ENCODE results near the gene GPR35.

GPR35 gene

DNA sequence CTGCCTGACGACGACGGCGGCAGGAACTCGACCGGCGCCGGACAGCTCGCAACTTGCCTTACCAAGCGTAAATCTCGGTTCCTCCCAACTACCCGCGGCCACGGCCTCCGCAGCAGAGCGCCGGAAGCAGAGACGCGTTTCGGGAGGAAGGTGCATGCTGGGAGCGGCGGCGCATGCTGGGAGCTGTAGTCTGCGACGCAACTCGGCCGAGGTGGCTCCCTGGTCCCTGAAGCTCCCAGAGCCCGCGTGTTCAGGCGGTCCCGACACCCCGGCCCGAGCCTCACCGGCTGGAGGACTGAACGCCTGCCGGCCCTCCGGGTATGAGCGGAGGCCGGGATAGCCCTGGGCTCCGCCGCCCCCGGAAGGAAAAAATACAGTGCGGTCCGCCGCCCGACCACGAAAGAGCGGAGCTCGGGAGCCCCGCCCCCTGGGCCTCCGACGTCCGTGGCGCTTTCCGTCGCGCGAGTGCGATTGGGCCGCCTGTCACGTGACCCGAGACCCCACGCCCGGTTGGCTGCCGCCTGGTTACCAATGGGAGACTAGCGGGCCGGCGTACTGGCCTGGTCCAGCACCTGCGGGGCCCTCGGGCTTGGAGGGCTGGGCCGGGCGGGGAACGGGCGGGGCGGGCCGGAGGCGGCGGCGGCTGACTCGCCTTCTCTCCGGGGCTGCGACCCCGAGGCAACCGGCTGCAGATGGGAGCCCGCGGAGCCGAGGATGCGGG lies 38.9 kb upstream of the GPR35 start, which contains the start of gene CAPN10:
Gene CAPN10, plus strand, starts transcription at position 537 of the 721 bp plus-strand sequence. Its CDS starts 178 bp downstream, at position 715.
- Histone ChIP-seq H3K36me3 (peaks cover 23 to 50% (median 40%) of the 10 kb centered on the region in 11 experiments), H3K4me2 (peak within 1 kb of the TSS; percentile 95 to 100 (median 99)), H3K4me3 (peak within 1 kb of the TSS; percentile 76 to 95 (median 88)), H3K9ac (peak within 1 kb of the TSS; percentile 91 to 99 (median 96)), H4K20me1 (peaks cover 41 to 56% (median 44%) of the 10 kb centered on the region in 11 experiments; a peak in 21 of 22 replicates), H3K27me3 (no peaks in the 10 kb centered on the region), H3K4me1 (peaks cover 55 to 66% (median 60%) of the 10 kb centered on the region in 10 experiments), H3K27ac (peak within 1 kb of the TSS; percentile 88 to 100 (median 96)), H3K9me3 (replicated peaks in 1 of 11) (peaks cover 0 to 10% (median 4%) of the 10 kb centered on the region in 11 experiments; a peak in 13 of 22 replicates)
- TF ChIP-seq Cebpa-rat (IDR thresholded peaks at IDR 0.05), result no peak

DNA sequence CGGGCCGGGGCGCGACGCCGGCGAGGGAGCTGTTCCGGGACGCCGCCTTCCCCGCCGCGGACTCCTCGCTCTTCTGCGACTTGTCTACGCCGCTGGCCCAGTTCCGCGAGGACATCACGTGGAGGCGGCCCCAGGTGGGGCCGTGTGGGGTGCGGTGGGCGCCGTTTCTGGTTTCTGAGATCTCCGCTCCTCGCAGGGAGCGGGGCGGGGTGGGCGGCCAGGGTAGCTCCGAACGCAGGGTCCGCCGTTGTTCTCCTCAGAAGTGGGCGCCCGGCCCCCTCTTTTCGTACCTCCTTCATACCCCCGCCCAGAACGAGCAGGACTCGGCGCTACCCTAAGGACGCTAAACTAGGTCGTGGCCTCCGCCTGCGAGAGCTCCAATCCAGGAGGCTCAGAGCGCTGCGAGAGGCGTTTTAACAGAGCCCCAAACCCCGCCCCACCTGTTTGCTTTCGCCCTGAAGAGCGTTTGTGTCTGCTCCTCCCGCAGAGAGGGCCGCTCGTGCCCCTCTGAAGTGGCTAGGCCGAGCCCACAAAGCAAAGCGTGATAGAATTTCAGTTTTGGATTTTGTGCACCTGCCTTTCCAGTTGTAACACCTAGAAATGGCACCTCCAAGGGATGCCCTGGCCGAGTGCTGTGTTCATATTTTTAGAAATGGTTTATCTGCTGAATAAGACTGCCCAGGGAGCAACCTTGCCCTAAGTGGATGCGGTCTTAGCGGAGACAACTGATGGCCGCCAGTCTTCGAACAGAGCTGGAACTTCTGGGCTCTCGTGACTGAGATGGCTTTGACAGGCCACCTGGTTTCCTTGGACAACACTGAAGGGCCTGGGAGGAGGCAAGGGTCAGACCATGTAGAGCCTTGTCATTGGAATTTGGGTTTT lies 38.1 kb upstream of the GPR35 start:
- peaks cover 0 to 2% (median 0%) of the 10 kb centered on the region in 11 experiments; a peak in 1 of 22 replicates for H3K9me3 ChIP-seq (replicated peaks in 1 of 11)
- peak overlapping the region; percentile 91 to 99 (median 96) for H3K9ac ChIP-seq
- no peaks in the 10 kb centered on the region for H3K27me3 ChIP-seq
- peak overlapping the region; percentile 93 to 100 (median 98) for H3K4me2 ChIP-seq
- peak overlapping the region; percentile 76 to 95 (median 88) for H3K4me3 ChIP-seq
- peaks cover 49 to 64% (median 52%) of the 10 kb centered on the region in 11 experiments; a peak in 21 of 22 replicates for H4K20me1 ChIP-seq
- H3K4me1 ChIP-seq, result peaks cover 50 to 59% (median 55%) of the 10 kb centered on the region in 10 experiments
- H3K27ac ChIP-seq, result peak overlapping the region; percentile 4 to 100 (median 96); a peak in 21 of 22 replicates
- peaks cover 31 to 51% (median 40%) of the 10 kb centered on the region in 11 experiments for H3K36me3 ChIP-seq
- TF ChIP-seq Cebpa-rat (IDR thresholded peaks at IDR 0.05), result no peak

DNA sequence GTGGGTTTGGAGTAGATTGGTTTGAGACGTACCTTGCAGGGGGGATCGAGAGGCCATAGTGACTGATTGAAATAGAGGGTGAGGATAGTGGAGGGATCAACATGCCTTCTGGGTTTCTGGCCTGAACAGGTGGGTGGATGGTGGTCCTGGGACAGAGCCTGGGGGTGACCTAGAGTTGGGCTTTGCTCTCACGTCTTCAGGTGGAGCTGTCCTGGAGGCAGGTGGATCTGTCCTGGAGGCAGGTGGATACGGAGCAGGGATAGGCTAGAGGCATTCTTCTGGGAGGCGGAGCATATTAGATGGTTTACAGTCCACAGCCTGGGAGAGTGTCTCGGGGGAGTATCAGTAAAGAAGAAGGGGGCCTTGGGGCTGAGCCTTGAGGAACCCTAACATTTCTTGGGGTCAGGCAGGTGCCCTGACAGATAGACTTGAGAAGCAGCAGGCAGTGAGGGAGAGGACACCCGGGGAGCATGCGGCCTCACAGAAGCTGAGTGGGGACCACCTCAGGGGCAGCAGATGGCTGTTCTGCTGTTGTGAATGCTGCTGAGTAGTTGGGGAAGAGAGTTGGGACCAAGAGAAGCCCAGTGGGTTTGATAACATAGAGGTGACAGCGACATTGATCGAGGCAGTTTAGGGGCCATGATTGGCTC lies 37.1 kb upstream of the GPR35 start:
- H3K4me2 ChIP-seq, result peak overlapping the region; percentile 93 to 100 (median 98)
- no peaks in the 10 kb centered on the region for H3K27me3 ChIP-seq
- no peaks in the 10 kb centered on the region; a peak in 1 of 22 replicates for H3K9me3 ChIP-seq (replicated peaks in 1 of 11)
- TF ChIP-seq Cebpa-rat (IDR thresholded peaks at IDR 0.05), result no peak
- peaks cover 57 to 74% (median 62%) of the 10 kb centered on the region in 11 experiments; a peak in 21 of 22 replicates for H4K20me1 ChIP-seq
- peaks cover 38 to 51% (median 44%) of the 10 kb centered on the region in 11 experiments for H3K36me3 ChIP-seq
- H3K9ac ChIP-seq, result peak overlapping the region; percentile 91 to 99 (median 96)
- peak overlapping the region; percentile 76 to 95 (median 88) for H3K4me3 ChIP-seq
- H3K4me1 ChIP-seq, result peaks cover 40 to 49% (median 45%) of the 10 kb centered on the region in 10 experiments
- H3K27ac ChIP-seq, result peak overlapping the region in 5 of 11 experiments; percentile 14 to 100 (median 94); a peak in 5 of 22 replicates

DNA sequence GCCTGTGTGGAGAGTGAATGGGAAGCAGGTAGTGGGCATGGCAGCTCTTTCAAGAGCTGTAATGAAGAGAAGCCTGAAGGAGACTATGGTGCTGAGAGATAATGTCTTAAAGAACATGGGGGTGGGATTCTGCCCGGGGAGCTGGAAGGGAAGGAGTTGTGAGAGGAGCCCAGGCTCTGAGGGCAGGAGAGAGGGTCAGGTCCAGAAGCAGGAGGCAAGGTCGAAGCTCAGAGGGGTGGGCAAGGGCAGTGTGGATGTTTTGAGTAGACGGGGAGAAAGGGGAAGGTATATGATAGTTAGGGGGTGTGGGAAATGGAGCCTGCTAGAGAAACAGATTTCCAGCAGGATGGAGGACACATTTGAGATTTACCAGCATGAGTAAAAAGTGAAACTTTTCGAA lies 36.6 kb upstream of the GPR35 start:
- Histone ChIP-seq H3K4me2 (peak overlapping the region; percentile 93 to 100 (median 98)), H3K4me1 (peaks cover 35 to 44% (median 40%) of the 10 kb centered on the region in 10 experiments), H3K27me3 (no peaks in the 10 kb centered on the region), H3K9ac (peak overlapping the region; percentile 6 to 99 (median 96); a peak in 19 of 22 replicates), H4K20me1 (peaks cover 62 to 80% (median 67%) of the 10 kb centered on the region in 11 experiments; a peak in 21 of 22 replicates), H3K9me3 (replicated peaks in 1 of 11) (no peaks in the 10 kb centered on the region; a peak in 1 of 22 replicates), H3K4me3 (peak overlapping the region in 4 of 10 experiments; percentile 86 to 95 (median 91); a peak in 6 of 20 replicates), H3K36me3 (peaks cover 44 to 51% (median 48%) of the 10 kb centered on the region in 11 experiments), H3K27ac (peak overlapping the region in 3 of 11 experiments; percentile 14 to 94 (median 23); a peak in 2 of 22 replicates)
- TF ChIP-seq Cebpa-rat (IDR thresholded peaks at IDR 0.05), result no peak

DNA sequence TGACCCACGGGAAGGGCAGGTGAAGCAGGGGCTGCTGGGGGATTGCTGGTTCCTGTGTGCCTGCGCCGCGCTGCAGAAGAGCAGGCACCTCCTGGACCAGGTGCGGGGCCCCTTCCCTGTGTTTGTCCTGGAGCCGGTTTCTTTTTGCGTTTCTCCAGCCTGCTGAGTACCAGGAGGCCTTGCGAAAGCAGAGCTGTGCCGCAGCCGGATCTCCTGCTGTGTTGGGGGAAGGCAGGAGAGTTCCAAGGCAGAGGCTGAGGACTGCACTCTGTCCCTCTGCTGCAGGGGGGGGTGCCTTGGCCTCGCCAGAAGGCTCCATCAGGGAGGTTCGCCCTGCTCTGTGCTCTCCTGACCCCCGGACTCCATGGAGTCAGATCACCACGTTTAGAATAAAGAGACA lies 35.9 kb upstream of the GPR35 start:
- no peak overlapping the region for H3K27ac ChIP-seq
- no peaks in the 10 kb centered on the region for H3K9me3 ChIP-seq (replicated peaks in 1 of 11)
- H3K9ac ChIP-seq, result peak overlapping the region in 8 of 11 experiments; percentile 21 to 99 (median 94); a peak in 8 of 22 replicates
- no peak for TF ChIP-seq Cebpa-rat (IDR thresholded peaks at IDR 0.05)
- H4K20me1 ChIP-seq, result peaks cover 69 to 87% (median 74%) of the 10 kb centered on the region in 11 experiments; a peak in 21 of 22 replicates
- H3K4me3 ChIP-seq, result no peak overlapping the region
- peaks cover 28 to 37% (median 33%) of the 10 kb centered on the region in 10 experiments for H3K4me1 ChIP-seq
- peak overlapping the region in 7 of 11 experiments; percentile 93 to 100 (median 99); a peak in 7 of 22 replicates for H3K4me2 ChIP-seq
- H3K27me3 ChIP-seq, result no peaks in the 10 kb centered on the region
- peaks cover 48 to 56% (median 54%) of the 10 kb centered on the region in 11 experiments for H3K36me3 ChIP-seq

DNA sequence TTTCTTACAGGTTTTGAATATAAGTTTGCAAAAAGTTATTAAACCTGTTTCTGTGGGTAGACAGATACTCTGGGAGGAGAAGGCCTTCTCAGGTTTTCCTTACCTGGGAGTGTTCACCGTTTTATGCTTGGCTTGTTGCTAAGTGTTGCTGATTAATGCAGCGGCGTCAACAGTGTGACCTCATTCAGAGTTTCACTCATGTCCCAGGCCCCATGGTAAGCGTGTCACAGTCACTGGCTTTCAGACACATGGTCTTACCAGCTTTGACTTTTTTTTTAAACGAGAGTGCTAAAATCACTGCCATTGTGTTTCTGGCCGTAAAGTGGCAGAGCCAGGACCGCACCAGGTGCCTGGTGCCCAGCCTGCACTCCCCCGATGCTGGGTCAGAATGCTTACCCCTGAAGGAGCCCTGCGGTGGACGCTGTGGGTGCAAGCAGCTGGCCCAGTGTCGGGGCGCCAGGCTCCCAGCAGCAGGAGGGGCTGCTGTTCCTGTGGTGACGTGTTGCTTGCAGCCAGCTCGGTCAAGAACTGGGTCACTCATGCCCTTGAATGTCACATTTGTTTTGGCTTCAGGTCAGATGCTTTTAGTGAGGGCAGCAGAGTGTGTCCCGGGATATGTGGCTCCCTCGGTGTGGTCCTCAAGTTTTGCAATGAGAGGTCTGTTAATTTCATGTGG lies 35.3 kb upstream of the GPR35 start:
- Histone ChIP-seq H3K27me3 (no peaks in the 10 kb centered on the region), H3K27ac (no peak overlapping the region), H3K4me3 (no peak overlapping the region), H4K20me1 (peaks cover 76 to 90% (median 80%) of the 10 kb centered on the region in 11 experiments; a peak in 21 of 22 replicates), H3K9ac (peak overlapping the region in 4 of 11 experiments; percentile 17 to 99 (median 58); a peak in 3 of 22 replicates), H3K4me1 (peaks cover 24 to 34% (median 29%) of the 10 kb centered on the region in 10 experiments), H3K36me3 (peaks cover 52 to 62% (median 59%) of the 10 kb centered on the region in 11 experiments), H3K4me2 (no peak overlapping the region), H3K9me3 (replicated peaks in 1 of 11) (no peaks in the 10 kb centered on the region)
- no peak for TF ChIP-seq Cebpa-rat (IDR thresholded peaks at IDR 0.05)

DNA sequence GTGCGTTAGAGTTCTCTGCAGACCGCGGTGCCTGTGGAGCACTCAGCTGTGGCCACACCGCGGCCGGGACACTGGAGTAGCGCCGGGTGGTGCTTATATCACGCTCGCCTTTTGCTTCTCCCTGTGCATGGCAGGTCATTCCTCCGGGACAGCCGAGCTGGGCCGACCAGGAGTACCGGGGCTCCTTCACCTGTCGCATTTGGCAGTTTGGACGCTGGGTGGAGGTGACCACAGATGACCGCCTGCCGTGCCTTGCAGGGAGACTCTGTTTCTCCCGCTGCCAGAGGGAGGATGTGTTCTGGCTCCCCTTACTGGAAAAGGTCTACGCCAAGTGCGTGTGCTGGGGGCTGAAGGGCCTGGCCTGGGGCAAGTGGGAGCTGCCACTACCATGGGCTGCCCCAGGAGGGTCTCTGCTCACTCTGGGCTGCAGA lies 34.6 kb upstream of the GPR35 start:
- Histone ChIP-seq H3K36me3 (peaks cover 52 to 70% (median 65%) of the 10 kb centered on the region in 11 experiments), H3K9me3 (replicated peaks in 1 of 11) (no peaks in the 10 kb centered on the region), H3K9ac (peak overlapping the region in 1 of 11 experiments; percentile 30; a peak in 1 of 22 replicates), H3K4me1 (peaks cover 21 to 34% (median 29%) of the 10 kb centered on the region in 10 experiments), H4K20me1 (peaks cover 83 to 90% (median 87%) of the 10 kb centered on the region in 11 experiments; a peak in 21 of 22 replicates), H3K27me3 (no peaks in the 10 kb centered on the region), H3K4me2 (no peak overlapping the region), H3K4me3 (no peak overlapping the region), H3K27ac (no peak overlapping the region)
- TF ChIP-seq Cebpa-rat (IDR thresholded peaks at IDR 0.05), result no peak

All from BLaER1 treated with 17β-estradiol and CSF1 and Interleukin-3, amounts not matched to agents 10 nM and 100 nM (cell line).